ENCODE measurements around the gene IL2RG.

The IL2RG gene

GRCh38 chrX:71109051-71109450 lies 2.3 kb downstream of the IL2RG start:
- in situ Hi-C loops (cut with MboI; ENCODE audit: low sequenced_read_pairs) = no loop called here

- in situ Hi-C loops (cut with MboI; ENCODE audit: low sequenced_read_pairs) = no loop called here
Measured at GRCh38 chrX:71107762-71108360, 3.5 kb downstream of the IL2RG start.

- in situ Hi-C loops (cut with MboI; ENCODE audit: low sequenced_read_pairs) = no loop called here
Measured at GRCh38 chrX:71107245-71107644, 4.1 kb downstream of the IL2RG start.

- in situ Hi-C loops (cut with MboI; ENCODE audit: low sequenced_read_pairs) = no loop called here
Measured at GRCh38 chrX:71106427-71106826, 5.0 kb downstream of the IL2RG start, which contains the start of gene CXorf65. CXorf65 (minus strand) TSS chrX:71106740; CDS start chrX:71106556, 184 bp downstream.

- in situ Hi-C loops (cut with MboI; ENCODE audit: low sequenced_read_pairs) = no loop called here
Measured at GRCh38 chrX:71105628-71106027, 5.7 kb downstream of the IL2RG start.

- in situ Hi-C loops (cut with MboI; ENCODE audit: low sequenced_read_pairs) = no loop called here
Measured at GRCh38 chrX:71103110-71103983, 8.0 kb downstream of the IL2RG start.

- in situ Hi-C loops (cut with MboI; ENCODE audit: low sequenced_read_pairs) = no loop called here
Measured at GRCh38 chrX:71102292-71102691, 9.1 kb downstream of the IL2RG start.

GRCh38 chrX:71100581-71101505 lies 10.5 kb downstream of the IL2RG start:
- in situ Hi-C loops (cut with MboI; ENCODE audit: low sequenced_read_pairs) = no loop called here

GRCh38 chrX:71099736-71100135 lies 11.6 kb downstream of the IL2RG start:
- in situ Hi-C loops (cut with MboI; ENCODE audit: low sequenced_read_pairs) = no loop called here

GRCh38 chrX:71098951-71099506 lies 12.3 kb downstream of the IL2RG start:
- in situ Hi-C loops (cut with MboI; ENCODE audit: low sequenced_read_pairs) = no loop called here

- in situ Hi-C loops (cut with MboI; ENCODE audit: low sequenced_read_pairs) = no loop called here
Measured at GRCh38 chrX:71098302-71098701, 13.1 kb downstream of the IL2RG start.

GRCh38 chrX:71096760-71097032 lies 14.7 kb downstream of the IL2RG start:
- in situ Hi-C loops (cut with MboI; ENCODE audit: low sequenced_read_pairs) = no loop called here

GRCh38 chrX:71095981-71096759 lies 15.2 kb downstream of the IL2RG start:
- in situ Hi-C loops (cut with MboI; ENCODE audit: low sequenced_read_pairs) = no loop called here

GRCh38 chrX:71095555-71095980 lies 15.8 kb downstream of the IL2RG start, which contains the start of gene FOXO4:
FOXO4 (plus strand) TSS chrX:71095851; CDS start chrX:71096529, 678 bp downstream.
- in situ Hi-C loops (cut with MboI; ENCODE audit: low sequenced_read_pairs) = no loop called here

- in situ Hi-C loops (cut with MboI; ENCODE audit: low sequenced_read_pairs) = no loop called here
Measured at GRCh38 chrX:71095033-71095432, 16.3 kb downstream of the IL2RG start.

- in situ Hi-C loops (cut with MboI; ENCODE audit: low sequenced_read_pairs) = no loop called here
Measured at GRCh38 chrX:71091263-71091662, 20.1 kb downstream of the IL2RG start.

GRCh38 chrX:71085900-71086299 lies 25.5 kb downstream of the IL2RG start:
- in situ Hi-C loops (cut with MboI; ENCODE audit: low sequenced_read_pairs) = no loop called here

- in situ Hi-C loops (cut with MboI; ENCODE audit: low sequenced_read_pairs) = no loop called here
Measured at GRCh38 chrX:71082822-71083221, 28.6 kb downstream of the IL2RG start.

- in situ Hi-C loops (cut with MboI; ENCODE audit: low sequenced_read_pairs) = no loop called here
Measured at GRCh38 chrX:71082124-71082647, 29.2 kb downstream of the IL2RG start.

All from HL-60/S4 treated with retinoic acid at 250 ng/mL for 4 days and 3 days (cell line).